Measurements from ENCODE around the gene KBTBD13.

- TF ChIP-seq CTCF (conservative IDR thresholded peaks at IDR 0.05; ENCODE audit: low read depth, low read length) = no peak
- no peak for TF ChIP-seq EZH2 (IDR thresholded peaks at IDR 0.05; ENCODE audit: low read length, unreplicated experiment)
Measured at GRCh38 chr15:65056106-65056505, 20.4 kb upstream of the KBTBD13 start.
